ENCODE measurements around the gene NAA40. TPM values are rescaled to one million over a fixed set of nuclear protein-coding genes. Genes with fewer than 3 reads are reported as not detected.

NAA40 gene
- total and polyA plus RNA-seq, 2 of the 13 experiments (the other 11 are each of a cell fraction or from before 2014, with no cell fraction given) = 11.1 to 17.9 TPM

DNA sequence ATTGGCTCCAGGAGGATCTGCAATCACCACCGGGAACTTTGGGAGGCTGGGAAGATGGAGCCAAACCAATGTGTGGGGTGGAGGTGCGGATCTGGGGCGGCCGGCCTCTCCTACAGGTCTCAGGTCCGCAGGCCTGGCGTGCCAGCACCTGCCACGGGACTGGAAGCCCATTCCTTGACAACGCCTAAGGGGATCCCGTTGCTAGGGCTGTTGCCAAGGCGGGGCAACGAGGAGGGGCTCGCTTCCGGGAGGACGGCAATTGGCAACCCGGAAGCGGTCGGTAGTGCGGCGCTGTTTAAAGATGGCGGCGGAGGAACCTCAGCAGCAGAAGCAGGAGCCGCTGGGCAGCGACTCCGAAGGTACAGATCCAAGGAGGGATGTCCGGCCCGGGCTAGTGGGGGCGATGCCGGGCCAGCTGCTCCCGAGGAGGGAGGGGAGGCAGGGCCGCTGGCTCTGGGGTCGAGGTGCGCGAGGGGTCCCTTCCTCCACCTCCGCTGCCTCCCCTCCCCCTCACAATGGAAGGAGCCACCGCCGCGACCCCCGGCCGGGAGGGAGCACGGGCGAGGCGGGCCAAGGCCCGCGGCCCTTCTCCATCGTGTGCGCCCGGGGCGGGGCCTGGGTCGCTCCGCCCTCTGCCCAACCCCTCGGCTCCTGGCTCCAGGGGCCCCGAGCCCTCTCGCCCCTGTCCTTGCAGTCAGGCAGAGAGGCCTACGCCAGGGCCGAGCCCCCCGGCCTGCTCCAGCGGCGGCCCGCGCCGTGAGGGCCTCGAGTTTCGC lies 47.5 kb downstream of the NAA40 start, which contains the start of gene OTUB1 (continued):
- TF ChIP-seq, protein P1, sequence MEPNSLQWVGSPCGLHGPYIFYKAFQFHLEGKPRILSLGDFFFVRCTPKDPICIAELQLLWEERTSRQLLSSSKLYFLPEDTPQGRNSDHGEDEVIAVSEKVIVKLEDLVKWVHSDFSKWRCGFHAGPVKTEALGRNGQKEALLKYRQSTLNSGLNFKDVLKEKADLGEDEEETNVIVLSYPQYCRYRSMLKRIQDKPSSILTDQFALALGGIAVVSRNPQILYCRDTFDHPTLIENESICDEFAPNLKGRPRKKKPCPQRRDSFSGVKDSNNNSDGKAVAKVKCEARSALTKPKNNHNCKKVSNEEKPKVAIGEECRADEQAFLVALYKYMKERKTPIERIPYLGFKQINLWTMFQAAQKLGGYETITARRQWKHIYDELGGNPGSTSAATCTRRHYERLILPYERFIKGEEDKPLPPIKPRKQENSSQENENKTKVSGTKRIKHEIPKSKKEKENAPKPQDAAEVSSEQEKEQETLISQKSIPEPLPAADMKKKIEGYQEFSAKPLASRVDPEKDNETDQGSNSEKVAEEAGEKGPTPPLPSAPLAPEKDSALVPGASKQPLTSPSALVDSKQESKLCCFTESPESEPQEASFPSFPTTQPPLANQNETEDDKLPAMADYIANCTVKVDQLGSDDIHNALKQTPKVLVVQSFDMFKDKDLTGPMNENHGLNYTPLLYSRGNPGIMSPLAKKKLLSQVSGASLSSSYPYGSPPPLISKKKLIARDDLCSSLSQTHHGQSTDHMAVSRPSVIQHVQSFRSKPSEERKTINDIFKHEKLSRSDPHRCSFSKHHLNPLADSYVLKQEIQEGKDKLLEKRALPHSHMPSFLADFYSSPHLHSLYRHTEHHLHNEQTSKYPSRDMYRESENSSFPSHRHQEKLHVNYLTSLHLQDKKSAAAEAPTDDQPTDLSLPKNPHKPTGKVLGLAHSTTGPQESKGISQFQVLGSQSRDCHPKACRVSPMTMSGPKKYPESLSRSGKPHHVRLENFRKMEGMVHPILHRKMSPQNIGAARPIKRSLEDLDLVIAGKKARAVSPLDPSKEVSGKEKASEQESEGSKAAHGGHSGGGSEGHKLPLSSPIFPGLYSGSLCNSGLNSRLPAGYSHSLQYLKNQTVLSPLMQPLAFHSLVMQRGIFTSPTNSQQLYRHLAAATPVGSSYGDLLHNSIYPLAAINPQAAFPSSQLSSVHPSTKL (CRISPR knock-in tag; IDR thresholded peaks at IDR 0.05) = peak; percentile 22; the same call in 1 of the 2 replicates
- TF ChIP-seq DMAP1 (CRISPR knock-in tag; IDR thresholded peaks at IDR 0.05) (peak; percentile 86), ARID2 (CRISPR knock-in tag; IDR thresholded peaks at IDR 0.05; ENCODE audit: borderline replicate concordance) (0 out of 2 replicates have a peak, but pooled peaks have one; percentile 49), ZNF318 (CRISPR knock-in tag; IDR thresholded peaks at IDR 0.05) (no peak), ZGPAT (CRISPR knock-in tag; IDR thresholded peaks at IDR 0.05) (peak; percentile 99), CEBPG (CRISPR knock-in tag; IDR thresholded peaks at IDR 0.05) (no peak; the same call in 1 of the 2 replicates), ZNF441 (CRISPR knock-in tag; IDR thresholded peaks at IDR 0.05; ENCODE audit: borderline replicate concordance) (no peak; the same call in 1 of the 2 replicates)
- TF ChIP-seq, protein P2, sequence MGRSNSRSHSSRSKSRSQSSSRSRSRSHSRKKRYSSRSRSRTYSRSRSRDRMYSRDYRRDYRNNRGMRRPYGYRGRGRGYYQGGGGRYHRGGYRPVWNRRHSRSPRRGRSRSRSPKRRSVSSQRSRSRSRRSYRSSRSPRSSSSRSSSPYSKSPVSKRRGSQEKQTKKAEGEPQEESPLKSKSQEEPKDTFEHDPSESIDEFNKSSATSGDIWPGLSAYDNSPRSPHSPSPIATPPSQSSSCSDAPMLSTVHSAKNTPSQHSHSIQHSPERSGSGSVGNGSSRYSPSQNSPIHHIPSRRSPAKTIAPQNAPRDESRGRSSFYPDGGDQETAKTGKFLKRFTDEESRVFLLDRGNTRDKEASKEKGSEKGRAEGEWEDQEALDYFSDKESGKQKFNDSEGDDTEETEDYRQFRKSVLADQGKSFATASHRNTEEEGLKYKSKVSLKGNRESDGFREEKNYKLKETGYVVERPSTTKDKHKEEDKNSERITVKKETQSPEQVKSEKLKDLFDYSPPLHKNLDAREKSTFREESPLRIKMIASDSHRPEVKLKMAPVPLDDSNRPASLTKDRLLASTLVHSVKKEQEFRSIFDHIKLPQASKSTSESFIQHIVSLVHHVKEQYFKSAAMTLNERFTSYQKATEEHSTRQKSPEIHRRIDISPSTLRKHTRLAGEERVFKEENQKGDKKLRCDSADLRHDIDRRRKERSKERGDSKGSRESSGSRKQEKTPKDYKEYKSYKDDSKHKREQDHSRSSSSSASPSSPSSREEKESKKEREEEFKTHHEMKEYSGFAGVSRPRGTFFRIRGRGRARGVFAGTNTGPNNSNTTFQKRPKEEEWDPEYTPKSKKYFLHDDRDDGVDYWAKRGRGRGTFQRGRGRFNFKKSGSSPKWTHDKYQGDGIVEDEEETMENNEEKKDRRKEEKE (IDR thresholded peaks at IDR 0.05) = no peak
- TF ChIP-seq, protein P3, sequence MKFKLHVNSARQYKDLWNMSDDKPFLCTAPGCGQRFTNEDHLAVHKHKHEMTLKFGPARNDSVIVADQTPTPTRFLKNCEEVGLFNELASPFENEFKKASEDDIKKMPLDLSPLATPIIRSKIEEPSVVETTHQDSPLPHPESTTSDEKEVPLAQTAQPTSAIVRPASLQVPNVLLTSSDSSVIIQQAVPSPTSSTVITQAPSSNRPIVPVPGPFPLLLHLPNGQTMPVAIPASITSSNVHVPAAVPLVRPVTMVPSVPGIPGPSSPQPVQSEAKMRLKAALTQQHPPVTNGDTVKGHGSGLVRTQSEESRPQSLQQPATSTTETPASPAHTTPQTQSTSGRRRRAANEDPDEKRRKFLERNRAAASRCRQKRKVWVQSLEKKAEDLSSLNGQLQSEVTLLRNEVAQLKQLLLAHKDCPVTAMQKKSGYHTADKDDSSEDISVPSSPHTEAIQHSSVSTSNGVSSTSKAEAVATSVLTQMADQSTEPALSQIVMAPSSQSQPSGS (CRISPR knock-in tag; IDR thresholded peaks at IDR 0.05) = peak; percentile 83
